ENCODE measurements around the gene HOXA10.

DNA sequence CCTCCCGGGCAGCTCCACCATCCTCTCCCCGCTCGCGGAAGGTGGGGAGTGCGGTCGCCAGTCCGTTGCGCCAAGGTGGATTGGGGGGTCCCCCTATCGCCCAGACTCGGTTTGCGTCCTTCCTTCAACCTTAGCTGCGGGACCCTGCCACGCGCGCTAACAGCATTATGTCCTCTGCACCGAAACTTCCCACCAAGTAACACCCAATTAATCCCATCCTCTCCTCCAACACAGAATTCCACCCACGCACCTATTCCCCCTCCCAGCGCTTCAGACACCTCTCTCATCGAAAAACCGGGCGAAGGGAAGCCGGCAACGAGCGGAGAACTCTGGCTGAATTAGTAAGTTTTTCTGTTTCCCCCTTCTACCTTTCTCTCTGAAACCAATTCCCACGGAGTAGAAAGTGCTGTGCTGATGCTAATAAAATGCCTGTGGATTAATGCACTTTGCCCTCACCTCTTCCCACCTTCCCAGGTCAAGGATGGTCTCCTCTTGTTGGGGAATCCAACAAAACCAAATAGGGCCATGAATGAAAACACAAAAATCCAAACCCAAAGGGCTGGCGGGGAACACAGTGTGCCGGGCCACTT is 22.7 kb downstream of the HOXA10 start:
- TF ChIP-seq CTCF (IDR thresholded peaks at IDR 0.05) (no peak), POLR2A (IDR thresholded peaks at IDR 0.05) (no peak)

Data from thyroid gland (tissue), 4 donors.